UCSD-AML1 (cell line): Measurements from ENCODE around the gene EVA1C.
"Not testable (repeated sequence)": the region's sequence is repeated elsewhere in the genome, so short reads cannot be mapped to it uniquely, and the experiment has no call there.

Source experiments
- DNase-seq: peaks from one replicate; lab custom pipeline; 2025; ENCODE audit not compliant: unreplicated experiment; lab: John Stamatoyannopoulos, UW

Gene EVA1C

GRCh38 chr21:32389337-32390015 is 23.0 kb upstream of the EVA1C start:
- no peak for DNase-seq

- DNase-seq = not testable (repeated sequence)
Observed at GRCh38 chr21:32390537-32391224, 21.8 kb upstream of the EVA1C start.

GRCh38 chr21:32391755-32392154 is 20.8 kb upstream of the EVA1C start:
- no peak for DNase-seq

- no peak for DNase-seq
Observed at GRCh38 chr21:32392299-32392879, 20.1 kb upstream of the EVA1C start.

GRCh38 chr21:32392880-32393676 is 19.4 kb upstream of the EVA1C start, which contains the start of gene URB1:
TSS of gene URB1 (minus strand) at chr21:32393012. CDS start at chr21:32392910, 102 bp downstream.
- peak; percentile 95 for DNase-seq

GRCh38 chr21:32393677-32394001 is 18.9 kb upstream of the EVA1C start:
- DNase-seq = no peak

- peak; percentile 37 for DNase-seq
Observed at GRCh38 chr21:32403201-32403777, 9.2 kb upstream of the EVA1C start.

- no peak for DNase-seq
Observed at GRCh38 chr21:32406405-32406804, 6.1 kb upstream of the EVA1C start.

- no peak for DNase-seq
Observed at GRCh38 chr21:32410291-32410690, 2.2 kb upstream of the EVA1C start.

- no peak for DNase-seq
Observed at GRCh38 chr21:32410916-32411315, 1.6 kb upstream of the EVA1C start.

GRCh38 chr21:32411350-32412161 is 950 bp upstream of the EVA1C start:
- DNase-seq = peak; percentile 68

- no peak for DNase-seq
Observed at GRCh38 chr21:32413015-32413504, 554 bp downstream of the EVA1C start.

GRCh38 chr21:32413697-32414578 is 1.4 kb downstream of the EVA1C start:
- DNase-seq = peak; percentile 19

GRCh38 chr21:32414579-32415358 is 2.3 kb downstream of the EVA1C start:
- no peak for DNase-seq

GRCh38 chr21:32415451-32416398 is 3.2 kb downstream of the EVA1C start:
- no peak for DNase-seq

GRCh38 chr21:32418146-32418545 is 5.6 kb downstream of the EVA1C start:
- no peak for DNase-seq

- no peak for DNase-seq
Observed at GRCh38 chr21:32422064-32422463, 9.6 kb downstream of the EVA1C start.
